CD4-positive, alpha-beta T cell treated with Interleukin-17A for 1 hour (primary cell): Measurements from ENCODE around the gene POTEB.
"Not testable (repeated sequence)": the region's sequence is repeated elsewhere in the genome, so short reads cannot be mapped to it uniquely, and the experiment has no call there.

Experiments
- DNase-seq: peaks from one replicate; pipeline ENCODE4 v3.0.0-alpha.2; 2020

POTEB gene

GRCh38 chr15:21877635-21878034 lies at the start of gene POTEB:
Gene POTEB (minus strand): TSS chr15:21877735. CDS start chr15:21877246, 489 bp downstream.
- DNase-seq: not testable (repeated sequence)

- not testable (repeated sequence) for DNase-seq
Observed at GRCh38 chr15:21890955-21891354, 13.4 kb upstream of the POTEB start.

DNA sequence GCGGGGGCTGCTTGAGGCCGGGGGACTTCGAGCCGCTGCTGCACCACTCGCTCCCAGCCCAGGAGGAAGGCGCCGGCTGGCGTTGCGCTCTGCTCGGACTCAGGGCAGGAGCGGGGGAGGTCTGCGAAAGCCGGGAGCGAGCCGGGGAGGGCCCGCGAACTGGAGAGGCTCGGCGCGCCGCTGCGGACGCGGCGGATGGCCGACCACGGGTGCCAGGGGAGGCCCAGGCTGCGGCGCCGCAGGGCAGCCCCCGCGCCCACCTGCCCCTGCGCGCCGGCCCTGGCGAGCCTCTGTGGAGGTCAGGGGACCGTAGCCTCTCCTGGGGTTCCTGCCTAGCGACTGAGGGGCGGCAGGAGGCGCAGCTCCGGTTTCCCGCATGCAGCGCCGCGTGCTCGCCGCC lies 12.0 kb upstream of the POTEB start:
- DNase-seq: not testable (repeated sequence)

DNA sequence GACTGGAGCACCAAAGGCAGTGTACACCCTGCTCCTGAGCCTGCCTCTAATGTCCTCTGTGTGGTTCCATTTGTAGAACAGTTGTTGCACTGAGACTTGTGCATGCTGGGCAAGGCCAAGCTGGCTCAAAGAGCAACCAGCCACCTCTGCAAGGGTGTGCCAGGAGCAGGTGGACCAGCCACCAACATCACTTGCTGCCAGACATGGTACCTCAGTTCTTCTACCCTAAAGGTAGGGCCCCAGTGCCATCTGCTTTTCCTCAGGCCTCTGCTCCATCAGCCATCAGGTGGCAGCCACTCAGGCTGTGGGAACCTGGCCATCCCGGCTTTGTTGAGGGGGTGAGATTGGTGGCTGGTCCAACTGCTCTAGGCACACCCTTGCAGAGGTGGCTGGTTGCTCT lies 38.7 kb downstream of the POTEB start:
- not testable (repeated sequence) for DNase-seq
